ENCODE measurements around the gene EIF4G3.
"Not testable (repeated sequence)": the region's sequence is repeated elsewhere in the genome, so short reads cannot be mapped to it uniquely, and the experiment has no call there.

The EIF4G3 gene

GRCh38 chr1:20851791-20852190 is 324.9 kb downstream of the EIF4G3 start:
- DNase-seq = not testable (repeated sequence)

GRCh38 chr1:20850021-20850420 is 326.7 kb downstream of the EIF4G3 start:
- no peak for DNase-seq

- DNase-seq = no peak
These were observed 327.6 kb downstream of the EIF4G3 start for GRCh38 chr1:20849100-20849499.

GRCh38 chr1:20848162-20848561 is 328.5 kb downstream of the EIF4G3 start:
- DNase-seq = no peak

GRCh38 chr1:20847611-20848080 is 329.1 kb downstream of the EIF4G3 start:
- DNase-seq = no peak

GRCh38 chr1:20846461-20847374 is 330.0 kb downstream of the EIF4G3 start:
- DNase-seq = no peak

- no peak for DNase-seq
These were observed 336.0 kb downstream of the EIF4G3 start for GRCh38 chr1:20840731-20841130.

- no peak for DNase-seq
These were observed 339.0 kb downstream of the EIF4G3 start for GRCh38 chr1:20837554-20838192.

- DNase-seq = no peak
These were observed 340.5 kb downstream of the EIF4G3 start for GRCh38 chr1:20836230-20836629.

GRCh38 chr1:20834780-20835179 is 341.9 kb downstream of the EIF4G3 start:
- no peak for DNase-seq

GRCh38 chr1:20834192-20834591 is 342.5 kb downstream of the EIF4G3 start:
- DNase-seq = no peak

- DNase-seq = no peak
These were observed 346.3 kb downstream of the EIF4G3 start for GRCh38 chr1:20830378-20830777.

- DNase-seq = no peak
These were observed 346.8 kb downstream of the EIF4G3 start for GRCh38 chr1:20829946-20830345.

- DNase-seq = no peak
These were observed 347.2 kb downstream of the EIF4G3 start for GRCh38 chr1:20829531-20829930.

GRCh38 chr1:20823845-20824244 is 352.9 kb downstream of the EIF4G3 start:
- DNase-seq = no peak

- no peak for DNase-seq
These were observed 355.2 kb downstream of the EIF4G3 start for GRCh38 chr1:20821466-20821865.

GRCh38 chr1:20819818-20820217 is 356.9 kb downstream of the EIF4G3 start:
- no peak for DNase-seq

- no peak for DNase-seq
These were observed 362.2 kb downstream of the EIF4G3 start for GRCh38 chr1:20814534-20814871.

- no peak for DNase-seq
These were observed 364.8 kb downstream of the EIF4G3 start for GRCh38 chr1:20811916-20812315.

- no peak for DNase-seq
These were observed 383.5 kb downstream of the EIF4G3 start for GRCh38 chr1:20793236-20793635.

GRCh38 chr1:20792196-20792595 is 384.5 kb downstream of the EIF4G3 start:
- DNase-seq = no peak

GRCh38 chr1:20790785-20791184 is 385.9 kb downstream of the EIF4G3 start:
- no peak for DNase-seq

GRCh38 chr1:20789598-20789997 is 387.1 kb downstream of the EIF4G3 start:
- not testable (repeated sequence) for DNase-seq
